ENCODE results near the gene SRI. TPM values are rescaled to one million over a fixed set of nuclear protein-coding genes. Genes with fewer than 3 reads are reported as not detected.

The SRI gene
- total RNA-seq, 2 donors from 2014 or later: 89.9 to 94.7 TPM

DNA sequence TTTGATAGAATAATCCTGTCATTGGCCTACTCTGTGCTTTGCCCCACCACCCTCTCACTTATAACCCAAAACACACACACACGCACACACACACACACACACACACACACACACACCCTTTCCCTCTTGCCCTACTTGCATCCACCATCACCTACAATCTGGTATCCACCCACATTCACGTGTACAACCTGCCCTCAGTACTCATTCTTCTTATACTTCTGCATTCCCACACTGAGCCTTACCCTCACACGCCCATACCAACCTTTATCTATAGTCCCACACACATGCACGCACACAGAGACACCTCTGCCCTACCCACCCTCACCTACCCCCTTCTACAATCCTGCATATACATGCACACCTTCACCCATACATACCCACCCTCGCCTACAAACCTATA, 10.8 kb upstream of the SRI start:
- H3K4me3 Mint-ChIP-seq: no peak overlapping the region
- Histone ChIP-seq H3K27me3 (ENCODE audit: control insufficient read depth, insufficient read depth, low read length, poor library complexity, severe bottlenecking) (no peaks in the 10 kb centered on the region), H3K27ac (ENCODE audit: low read depth, low read length) (no peak overlapping the region), H3K9ac (ENCODE audit: extremely low read depth, low read length, poor library complexity, severe bottlenecking) (no peak overlapping the region), H3K4me1 (ENCODE audit: control insufficient read depth, insufficient read depth, low read length) (no peaks in the 10 kb centered on the region), H3K9me3 (ENCODE audit: control insufficient read depth, low read length) (no peaks in the 10 kb centered on the region), H3K36me3 (ENCODE audit: control insufficient read depth, insufficient read depth, low read length) (no peaks in the 10 kb centered on the region), H3K4me3 (ENCODE audit: low read length) (no peak overlapping the region)
- DNase-seq: no peak
- H3K27ac Mint-ChIP-seq: no peak overlapping the region
- no peaks in the 10 kb centered on the region for H3K36me3 Mint-ChIP-seq (ENCODE audit: low read depth)
- no peaks in the 10 kb centered on the region for H3K27me3 Mint-ChIP-seq (ENCODE audit: insufficient read depth)
- TF ChIP-seq, protein P1, sequence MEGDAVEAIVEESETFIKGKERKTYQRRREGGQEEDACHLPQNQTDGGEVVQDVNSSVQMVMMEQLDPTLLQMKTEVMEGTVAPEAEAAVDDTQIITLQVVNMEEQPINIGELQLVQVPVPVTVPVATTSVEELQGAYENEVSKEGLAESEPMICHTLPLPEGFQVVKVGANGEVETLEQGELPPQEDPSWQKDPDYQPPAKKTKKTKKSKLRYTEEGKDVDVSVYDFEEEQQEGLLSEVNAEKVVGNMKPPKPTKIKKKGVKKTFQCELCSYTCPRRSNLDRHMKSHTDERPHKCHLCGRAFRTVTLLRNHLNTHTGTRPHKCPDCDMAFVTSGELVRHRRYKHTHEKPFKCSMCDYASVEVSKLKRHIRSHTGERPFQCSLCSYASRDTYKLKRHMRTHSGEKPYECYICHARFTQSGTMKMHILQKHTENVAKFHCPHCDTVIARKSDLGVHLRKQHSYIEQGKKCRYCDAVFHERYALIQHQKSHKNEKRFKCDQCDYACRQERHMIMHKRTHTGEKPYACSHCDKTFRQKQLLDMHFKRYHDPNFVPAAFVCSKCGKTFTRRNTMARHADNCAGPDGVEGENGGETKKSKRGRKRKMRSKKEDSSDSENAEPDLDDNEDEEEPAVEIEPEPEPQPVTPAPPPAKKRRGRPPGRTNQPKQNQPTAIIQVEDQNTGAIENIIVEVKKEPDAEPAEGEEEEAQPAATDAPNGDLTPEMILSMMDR (conservative IDR thresholded peaks at IDR 0.05): no peak
- WGBS, 2 experiments (ENCODE audit: insufficient coverage in 1 of 2, insufficient read length in 1 of 2): 89 to 90% methylated on average over 4 to 5 of the region's 5 CpGs
- H3K9me3 Mint-ChIP-seq: no peaks in the 10 kb centered on the region
- H3K4me1 Mint-ChIP-seq: no peaks in the 10 kb centered on the region

DNA sequence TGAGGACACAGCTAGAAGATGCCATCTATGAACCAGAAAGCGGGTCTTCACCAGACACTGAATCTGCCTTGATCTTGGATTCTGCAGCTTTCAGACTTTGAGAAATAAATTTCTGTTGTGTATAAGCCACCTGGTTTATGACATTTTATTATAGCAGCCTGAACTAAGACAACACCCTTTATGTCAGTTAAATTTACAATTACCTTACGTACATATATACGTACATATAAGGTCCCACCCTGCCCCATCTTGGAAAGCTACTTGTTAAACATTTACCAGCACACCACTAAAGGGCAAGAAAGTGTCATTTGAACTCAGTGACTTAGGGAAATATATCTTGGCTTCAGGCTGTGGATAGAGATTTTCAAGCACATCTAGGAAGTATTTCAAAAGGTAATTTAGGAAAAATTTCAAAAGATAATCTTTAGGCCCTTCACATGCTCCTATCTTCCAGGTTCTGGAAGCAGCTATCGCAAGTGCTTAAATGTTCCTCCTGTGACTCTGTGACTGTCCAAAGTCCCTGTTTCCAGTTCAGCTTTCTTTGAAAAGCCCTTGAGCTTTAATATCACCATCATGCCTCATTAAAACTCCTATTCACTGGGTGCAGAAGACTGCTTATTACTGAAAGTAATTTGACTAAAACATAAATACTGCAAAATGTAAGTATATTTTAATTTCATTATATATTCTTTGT, 9.6 kb upstream of the SRI start:
- TF ChIP-seq, protein P1 (conservative IDR thresholded peaks at IDR 0.05): no peak
- no peaks in the 10 kb centered on the region for H3K9me3 Mint-ChIP-seq
- no peaks in the 10 kb centered on the region for H3K36me3 ChIP-seq (ENCODE audit: control insufficient read depth, insufficient read depth, low read length)
- no peaks in the 10 kb centered on the region for H3K36me3 Mint-ChIP-seq (ENCODE audit: low read depth)
- 82 to 97% methylated on average over 2 to 4 of the region's 4 CpGs for WGBS, 2 experiments (ENCODE audit: insufficient coverage in 1 of 2, insufficient read length in 1 of 2)
- no peak overlapping the region for H3K27ac Mint-ChIP-seq
- no peaks in the 10 kb centered on the region for H3K27me3 ChIP-seq (ENCODE audit: control insufficient read depth, insufficient read depth, low read length, poor library complexity, severe bottlenecking)
- DNase-seq: no peak
- no peaks in the 10 kb centered on the region for H3K9me3 ChIP-seq (ENCODE audit: control insufficient read depth, low read length)
- no peak overlapping the region for H3K4me3 ChIP-seq (ENCODE audit: low read length)
- H3K4me1 Mint-ChIP-seq: no peaks in the 10 kb centered on the region
- no peak overlapping the region for H3K27ac ChIP-seq (ENCODE audit: low read depth, low read length)
- H3K4me3 Mint-ChIP-seq: no peak overlapping the region
- H3K27me3 Mint-ChIP-seq (ENCODE audit: insufficient read depth): no peaks in the 10 kb centered on the region
- H3K4me1 ChIP-seq (ENCODE audit: control insufficient read depth, insufficient read depth, low read length): no peaks in the 10 kb centered on the region
- H3K9ac ChIP-seq (ENCODE audit: extremely low read depth, low read length, poor library complexity, severe bottlenecking): no peak overlapping the region

DNA sequence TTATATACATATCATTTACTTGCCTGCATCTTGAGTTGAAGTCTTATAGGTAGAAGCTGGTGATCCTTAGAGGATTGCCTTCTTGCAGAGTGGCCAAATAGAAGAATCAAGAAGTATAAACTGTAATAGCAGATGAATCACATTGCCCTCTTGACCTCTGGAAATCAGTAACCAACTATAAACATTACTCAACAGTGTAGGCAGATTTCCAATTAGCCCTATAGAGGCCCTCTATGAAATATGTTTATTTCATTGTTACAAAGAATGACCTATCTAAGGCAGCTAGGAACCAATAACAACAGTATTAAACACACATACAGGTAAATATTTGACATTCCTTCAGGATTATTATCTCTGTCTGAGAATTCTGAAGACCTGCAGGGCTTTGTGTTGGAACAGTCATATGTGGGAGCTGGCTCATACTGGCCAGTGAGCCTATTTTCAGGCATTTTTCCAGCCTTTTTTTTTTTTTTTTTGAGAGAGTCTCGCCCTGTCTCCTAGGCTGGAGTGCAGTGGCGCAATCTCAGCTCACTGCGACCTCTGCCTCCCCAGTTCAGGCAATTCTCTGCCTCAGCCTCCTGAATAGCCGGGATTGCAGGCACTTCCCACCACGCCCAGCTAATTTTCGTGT, 7.2 kb upstream of the SRI start:
- no peaks in the 10 kb centered on the region for H3K4me1 ChIP-seq (ENCODE audit: control insufficient read depth, insufficient read depth, low read length)
- Mint-ChIP-seq H3K27me3 (ENCODE audit: insufficient read depth) (no peaks in the 10 kb centered on the region), H3K9me3 (no peaks in the 10 kb centered on the region), H3K27ac (no peak overlapping the region), H3K4me1 (no peaks in the 10 kb centered on the region), H3K4me3 (no peak overlapping the region), H3K36me3 (ENCODE audit: low read depth) (no peaks in the 10 kb centered on the region)
- H3K27me3 ChIP-seq (ENCODE audit: control insufficient read depth, insufficient read depth, low read length, poor library complexity, severe bottlenecking): no peaks in the 10 kb centered on the region
- no peaks in the 10 kb centered on the region for H3K36me3 ChIP-seq (ENCODE audit: control insufficient read depth, insufficient read depth, low read length)
- H3K27ac ChIP-seq (ENCODE audit: low read depth, low read length): no peak overlapping the region
- no peak overlapping the region for H3K9ac ChIP-seq (ENCODE audit: extremely low read depth, low read length, poor library complexity, severe bottlenecking)
- H3K9me3 ChIP-seq (ENCODE audit: control insufficient read depth, low read length): no peaks in the 10 kb centered on the region
- TF ChIP-seq, protein P1 (conservative IDR thresholded peaks at IDR 0.05): no peak
- 86 to 94% methylated on average over 3 to 6 of the region's 6 CpGs for WGBS, 2 experiments (ENCODE audit: insufficient coverage in 1 of 2, insufficient read length in 1 of 2)
- no peak overlapping the region for H3K4me3 ChIP-seq (ENCODE audit: low read length)
- no peak for DNase-seq
